NCI-H748 (cell line): ENCODE measurements around the gene PSMD7.
A peak's percentile ranks its signal among the peaks of the same experiment; 100 is the strongest.

Experiments
- DNase-seq: peaks from one replicate; lab custom pipeline; 2025; ENCODE audit not compliant: unreplicated experiment; lab: John Stamatoyannopoulos, UW

The PSMD7 gene

DNA sequence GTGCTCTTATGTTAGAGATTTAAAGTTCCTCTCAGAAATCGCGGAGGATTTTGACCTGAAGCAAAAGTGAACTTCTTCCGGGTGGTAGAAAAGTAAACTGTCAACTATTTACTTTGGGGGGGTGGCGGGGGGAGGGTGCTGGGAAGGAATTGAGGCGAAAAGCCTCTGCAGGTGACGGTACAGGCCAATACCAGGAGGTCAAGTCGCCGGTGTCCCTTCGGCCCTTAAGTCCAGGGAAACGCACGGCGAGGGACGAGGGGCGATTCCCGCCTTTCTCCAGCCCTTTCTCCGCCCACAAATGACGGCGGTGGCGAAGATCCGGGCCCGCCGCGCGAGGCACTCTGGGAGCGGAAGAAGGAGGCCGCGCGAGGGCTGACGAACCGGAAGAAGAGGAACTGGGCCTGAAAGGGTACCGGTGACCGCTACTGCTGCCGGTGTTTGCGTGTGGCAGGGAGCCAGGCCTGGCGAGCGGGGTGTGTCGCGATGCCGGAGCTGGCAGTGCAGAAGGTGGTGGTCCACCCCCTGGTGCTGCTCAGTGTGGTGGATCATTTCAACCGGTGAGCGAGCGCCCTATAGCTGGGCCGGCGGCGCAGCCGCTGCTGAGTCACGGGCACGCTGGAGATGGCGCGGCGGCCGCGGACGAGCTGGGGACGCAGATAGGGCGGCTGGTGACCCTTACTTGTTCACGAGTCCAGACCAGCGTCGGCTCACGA, at the start of gene PSMD7:
PSMD7 (plus strand) TSS at position 383 of the 713 bp plus-strand sequence; CDS start at position 484, 101 bp downstream.
- peak; percentile 91 for DNase-seq

DNA sequence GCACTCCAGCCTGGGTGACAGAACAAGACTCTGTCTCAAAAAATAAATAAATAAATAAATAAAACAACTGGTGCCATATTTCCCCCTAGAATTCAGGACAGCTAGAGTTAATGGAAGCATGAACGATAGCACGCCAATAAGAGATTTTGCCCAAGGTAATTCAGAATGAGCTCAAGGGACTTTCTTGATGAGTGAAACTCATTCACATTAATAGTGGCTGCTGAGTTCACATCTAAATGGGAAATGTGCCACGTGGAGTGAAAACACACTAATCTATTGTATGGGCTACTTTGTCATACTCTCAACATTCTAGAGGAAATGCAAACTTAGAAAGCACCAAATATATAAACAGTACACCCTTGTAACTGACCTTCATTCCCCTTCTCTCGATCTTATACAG, 47.4 kb upstream of the PSMD7 start:
- DNase-seq = peak; percentile 38

DNA sequence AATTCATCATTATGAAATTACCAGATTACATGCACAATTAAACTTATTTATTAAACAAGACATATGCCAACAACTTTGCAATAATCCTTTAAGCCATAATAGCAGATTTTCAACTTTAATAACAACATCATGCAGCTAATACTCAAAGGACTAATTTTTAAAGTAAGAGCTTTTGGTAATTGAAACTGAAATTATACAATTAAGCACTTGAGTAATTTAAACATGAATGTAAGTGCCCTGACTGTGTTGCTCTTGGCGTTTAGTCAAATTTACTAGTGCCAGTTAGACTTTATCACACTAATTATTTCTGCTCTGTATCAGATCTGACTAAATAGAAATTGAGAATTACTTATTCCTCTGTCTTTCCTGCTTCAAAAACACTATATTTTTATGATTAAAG, 46.8 kb upstream of the PSMD7 start:
- peak; percentile 57 for DNase-seq

DNA sequence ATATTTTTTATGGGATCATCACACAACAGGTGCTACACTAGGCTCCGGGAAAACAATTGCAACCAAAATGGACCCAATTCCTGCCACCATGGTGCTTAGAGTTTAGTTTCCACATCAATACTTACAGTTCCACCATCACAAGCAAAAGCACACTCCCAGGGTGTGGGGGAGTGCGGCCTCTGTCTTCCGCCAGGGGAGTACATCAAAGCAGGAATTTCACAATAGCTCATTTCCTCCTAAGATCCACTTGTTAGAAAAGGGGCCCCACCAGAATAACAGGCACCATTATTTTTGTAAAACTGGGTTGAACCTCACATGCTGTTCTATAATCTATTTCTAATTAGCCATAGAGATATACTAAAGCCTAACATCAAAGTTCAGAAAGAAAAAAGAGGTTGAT, 44.3 kb upstream of the PSMD7 start:
- DNase-seq = no peak

DNA sequence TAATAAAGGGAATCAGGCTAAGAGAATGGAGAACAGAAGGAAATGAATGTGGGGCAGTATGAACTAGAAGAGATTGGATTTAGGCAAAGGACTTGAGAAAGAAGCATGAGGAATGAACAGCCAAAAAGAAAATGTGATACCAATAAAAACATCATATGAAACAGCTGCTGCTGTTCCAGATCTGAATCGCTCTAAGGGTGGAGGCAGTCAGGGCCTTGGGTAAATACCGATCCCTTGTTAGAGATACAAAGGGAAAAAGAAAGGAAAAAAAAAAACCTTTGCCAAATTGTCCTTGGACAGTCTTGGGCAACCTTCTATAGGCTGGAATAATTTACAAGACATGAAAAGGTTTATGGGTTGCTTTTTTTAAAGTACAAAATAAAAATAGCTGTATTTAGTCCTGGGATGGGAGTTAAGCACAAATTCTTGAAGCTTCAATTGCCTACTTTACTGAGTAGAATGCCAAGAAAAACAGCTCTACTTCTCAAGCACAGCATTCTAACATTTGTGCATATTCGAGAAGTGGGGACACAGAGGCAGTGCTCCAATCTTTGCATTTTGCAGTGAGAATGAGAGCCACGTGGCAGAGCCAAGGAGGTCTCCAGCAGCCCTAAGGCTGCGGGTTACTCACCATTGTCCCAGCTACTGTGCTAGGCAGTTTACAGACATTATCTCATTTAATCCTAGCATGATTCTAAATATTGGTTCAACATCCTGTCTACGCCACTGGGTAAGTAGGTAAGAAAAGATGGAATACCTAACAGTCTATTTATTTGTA, 43.3 kb upstream of the PSMD7 start:
- DNase-seq = no peak

DNA sequence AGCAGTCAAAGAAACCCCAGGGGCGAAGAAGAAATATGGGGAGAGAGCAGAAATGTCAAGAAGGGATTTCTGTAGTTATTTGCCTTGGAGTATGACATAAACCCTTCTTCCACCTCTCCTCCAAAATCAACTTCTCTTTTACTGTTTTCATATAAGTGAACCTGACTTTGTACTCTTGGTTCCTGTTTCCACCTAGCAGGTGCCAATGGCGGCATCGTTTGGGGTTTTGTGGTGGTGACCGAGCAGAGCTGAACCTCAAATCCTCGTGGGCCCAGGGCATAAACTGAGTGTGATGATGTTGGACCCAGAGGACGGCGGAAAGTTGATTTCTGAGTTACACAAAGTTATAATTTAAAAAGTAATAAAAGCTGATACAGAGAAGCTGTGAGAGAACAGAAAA, 39.6 kb upstream of the PSMD7 start:
- DNase-seq = no peak

DNA sequence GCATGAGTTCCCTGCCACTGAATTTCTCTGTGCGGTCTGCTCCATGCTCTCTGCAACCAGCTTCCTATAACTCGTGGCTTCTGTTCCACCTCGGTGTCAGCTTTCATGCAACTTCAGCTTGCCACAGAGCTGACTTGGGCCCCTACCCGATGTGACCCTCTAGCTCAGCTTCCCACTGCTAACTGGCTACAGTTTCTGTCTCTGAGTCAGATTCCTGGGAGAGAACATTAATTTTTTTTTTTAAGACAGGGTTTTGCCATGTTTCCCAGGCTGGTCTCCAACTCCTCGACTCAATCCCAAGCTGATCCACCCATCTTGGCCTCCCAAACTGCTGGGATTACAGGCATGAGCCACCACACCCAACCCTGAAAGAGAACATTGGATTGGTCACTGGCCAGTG, 35.5 kb upstream of the PSMD7 start:
- no peak for DNase-seq

DNA sequence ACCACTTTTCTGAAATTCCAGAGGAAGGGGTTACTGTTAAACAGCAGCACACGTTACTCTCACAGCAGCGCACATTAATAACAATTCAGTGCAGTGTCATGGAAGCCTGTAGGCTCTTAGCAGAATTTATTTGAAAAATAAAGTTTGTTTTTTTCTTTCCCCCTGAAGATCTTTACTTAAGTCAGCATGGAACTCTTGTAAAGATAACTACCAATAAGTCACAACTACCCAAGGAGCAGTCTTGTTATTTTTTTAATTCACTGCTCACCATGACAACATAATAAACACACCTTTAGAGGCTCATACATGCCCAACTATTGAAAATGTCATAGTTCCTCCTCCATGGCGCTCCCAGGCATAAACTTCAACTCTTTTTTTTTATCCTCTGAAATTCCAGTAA, 31.8 kb upstream of the PSMD7 start:
- no peak for DNase-seq

DNA sequence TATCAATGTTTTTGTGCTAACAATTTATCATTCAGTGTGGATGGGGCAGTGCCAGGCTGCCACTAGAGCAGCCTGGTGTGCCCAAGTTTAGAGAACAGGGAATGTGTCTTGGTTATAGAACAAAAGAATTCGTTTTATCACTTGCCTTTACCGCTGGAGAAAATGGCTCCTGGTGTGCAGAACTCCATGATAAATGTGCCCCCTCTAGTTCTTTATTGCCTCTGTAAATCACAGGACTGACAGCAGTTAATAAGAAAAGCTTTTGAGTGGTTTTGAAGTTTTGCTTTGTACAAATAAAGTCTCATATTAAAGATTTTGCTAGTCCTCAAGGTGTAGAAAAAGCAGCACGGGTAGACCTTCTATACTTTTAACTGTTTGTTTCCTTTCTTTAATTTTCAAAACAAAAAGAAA, 28.2 kb upstream of the PSMD7 start:
- DNase-seq = peak; percentile 23

DNA sequence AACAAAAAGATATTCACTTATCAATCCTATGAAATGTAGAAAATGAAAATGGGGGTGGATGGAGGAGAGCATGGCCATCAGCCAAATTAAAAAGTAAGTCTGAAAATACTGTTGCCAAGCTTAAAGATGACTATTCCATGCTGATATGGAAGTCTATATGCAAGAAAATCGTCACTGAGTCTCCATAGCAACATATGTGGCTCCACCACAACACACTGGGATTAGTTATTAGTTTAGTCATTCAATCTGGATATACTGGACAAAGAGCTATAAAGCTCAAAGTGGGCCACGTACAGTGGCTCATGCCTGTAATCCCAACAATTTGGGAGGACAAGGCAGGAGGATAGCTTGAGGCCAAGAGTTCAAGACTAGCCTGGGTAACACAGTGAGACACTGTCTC, 24.7 kb upstream of the PSMD7 start:
- peak; percentile 3 for DNase-seq

DNA sequence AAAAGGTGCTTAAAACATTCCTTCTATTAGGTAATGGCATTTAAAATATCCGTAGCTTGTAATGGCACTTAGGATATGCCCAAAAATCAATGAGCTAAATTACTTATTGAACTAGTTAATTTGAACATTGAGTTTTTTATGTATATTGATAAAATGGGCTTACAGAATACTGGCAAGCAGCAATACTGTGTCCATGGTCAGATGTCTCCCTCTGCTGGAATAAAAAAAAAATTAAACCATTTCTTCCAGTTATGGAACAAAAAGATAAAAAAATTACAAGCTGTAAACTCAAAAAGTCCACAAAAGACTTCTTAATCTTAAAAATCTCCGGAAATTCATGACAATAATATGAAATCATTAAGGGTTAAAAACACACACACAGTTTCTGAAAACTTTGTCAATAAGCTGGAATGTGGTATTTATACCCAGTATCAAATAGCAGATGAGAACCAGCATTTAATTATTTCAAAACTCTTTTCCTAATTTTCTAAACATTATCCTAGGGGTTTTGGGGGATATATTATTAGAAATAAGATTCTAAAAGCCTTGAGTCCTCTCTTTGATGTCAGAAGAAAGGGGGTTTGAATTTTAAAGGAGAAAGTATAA, 21.5 kb upstream of the PSMD7 start:
- DNase-seq = peak; percentile 26

DNA sequence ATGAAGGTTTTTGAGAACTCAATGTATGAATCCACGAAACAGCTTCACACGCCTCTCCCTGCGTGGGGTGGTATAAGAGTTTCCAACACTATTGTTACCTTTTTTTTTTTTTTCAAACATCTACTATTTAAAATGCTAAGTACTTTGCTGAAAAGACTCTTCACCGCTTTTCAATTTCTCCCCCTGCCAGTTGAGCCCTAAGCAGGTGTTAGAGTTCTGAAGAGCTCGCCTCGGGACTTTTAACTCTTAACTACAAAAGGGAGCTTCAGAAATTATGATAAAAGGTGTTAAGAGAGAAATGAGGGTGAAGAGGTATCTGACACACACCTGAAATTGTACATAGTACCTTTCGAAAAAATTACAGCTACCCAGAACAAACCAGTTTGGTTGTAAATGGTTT, 20.9 kb upstream of the PSMD7 start:
- DNase-seq = no peak

DNA sequence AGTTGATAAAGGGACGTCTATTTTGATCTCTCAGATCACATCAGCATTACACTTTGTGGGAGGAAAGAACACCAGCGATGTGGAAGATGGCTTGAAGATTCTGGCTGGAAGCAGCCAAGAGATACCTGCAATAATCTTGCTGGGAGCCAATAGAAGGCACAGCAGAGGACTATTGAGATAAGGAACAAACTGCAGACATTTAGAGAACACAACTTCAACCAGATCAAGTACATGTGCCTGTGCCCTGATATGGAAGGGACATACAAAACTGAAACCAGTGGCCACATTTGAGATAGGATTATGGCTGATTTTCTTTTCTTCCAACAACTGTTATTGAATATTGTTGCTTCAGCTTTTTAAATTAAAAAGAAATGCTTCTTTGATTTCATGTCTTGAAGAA, 18.6 kb upstream of the PSMD7 start:
- no peak for DNase-seq

DNA sequence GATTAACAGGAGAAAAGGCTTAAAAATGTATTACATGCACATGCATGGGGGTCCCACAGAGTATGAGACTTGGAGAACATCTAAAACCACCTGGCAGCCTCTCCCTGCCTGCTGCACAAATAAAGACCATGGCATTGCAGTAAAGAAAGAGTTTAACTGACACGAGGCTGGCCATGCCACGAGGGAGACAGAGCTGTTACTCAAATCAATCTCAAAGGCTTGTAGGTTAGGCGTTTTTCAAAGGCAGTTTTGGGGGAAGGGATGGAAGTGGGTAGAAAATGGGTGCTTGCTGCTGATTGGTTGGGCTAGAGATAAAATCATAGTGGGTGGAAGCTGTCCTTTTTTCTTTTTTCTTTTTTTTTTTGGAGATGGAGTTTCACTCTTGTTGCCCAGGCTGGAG, 17.3 kb upstream of the PSMD7 start:
- DNase-seq = no peak

DNA sequence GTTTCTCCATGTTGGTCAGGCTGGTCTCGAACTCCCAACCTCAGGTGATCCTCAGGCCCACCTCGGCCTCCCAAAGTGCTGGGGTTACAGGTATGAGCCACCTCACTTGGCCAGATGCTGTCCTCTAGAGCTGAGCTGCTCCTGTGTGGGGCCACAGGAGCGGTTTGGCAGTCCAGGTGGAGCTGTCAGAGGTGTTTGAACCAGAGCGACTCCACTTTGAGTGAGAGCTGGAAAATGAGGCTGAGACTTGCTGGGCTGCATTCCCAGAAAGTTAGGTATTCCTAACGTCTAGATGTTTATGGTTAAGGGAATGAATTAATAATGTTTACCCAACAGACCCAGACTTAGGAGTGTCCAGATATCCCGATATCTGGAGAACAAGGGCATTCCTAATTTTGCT, 16.8 kb upstream of the PSMD7 start:
- DNase-seq = no peak

DNA sequence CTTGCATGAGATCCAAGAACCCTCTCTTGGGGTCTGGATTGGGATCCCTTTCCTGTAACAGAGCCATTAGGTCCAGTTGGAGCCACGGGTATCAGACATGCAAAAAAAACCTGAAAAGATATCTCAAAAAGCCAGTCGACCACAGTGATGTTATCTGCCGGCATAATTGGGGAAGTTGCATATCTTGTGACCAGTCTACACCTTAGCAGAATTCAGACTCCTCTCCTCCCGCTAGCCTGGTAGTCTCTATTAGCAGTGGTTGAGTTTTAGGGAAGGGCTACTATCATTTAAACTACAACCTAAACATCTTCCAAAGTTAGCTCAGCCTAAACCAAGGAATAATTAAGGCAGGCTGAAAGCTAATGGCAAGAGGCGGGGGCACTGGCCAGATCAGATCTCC, 16.2 kb upstream of the PSMD7 start:
- no peak for DNase-seq

DNA sequence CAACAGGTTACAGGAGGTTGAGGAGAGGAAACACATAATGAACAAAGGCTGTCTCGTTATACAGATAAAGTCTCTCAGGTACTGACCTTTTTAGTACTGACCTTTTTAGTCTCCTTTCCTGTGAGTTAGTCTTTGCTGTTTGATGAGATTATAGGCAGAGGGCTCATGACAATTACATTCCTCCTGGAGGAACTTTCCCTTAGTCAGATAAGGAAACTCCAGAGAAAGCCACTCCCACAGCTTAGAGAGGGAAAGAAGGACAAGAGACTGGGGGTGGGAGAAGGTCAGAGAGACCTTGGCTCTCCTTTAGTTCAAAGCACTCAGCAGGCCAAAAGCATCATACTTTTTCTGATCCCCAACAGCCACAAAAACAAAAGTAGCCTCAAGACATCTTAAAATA, 15.3 kb upstream of the PSMD7 start:
- DNase-seq = no peak

DNA sequence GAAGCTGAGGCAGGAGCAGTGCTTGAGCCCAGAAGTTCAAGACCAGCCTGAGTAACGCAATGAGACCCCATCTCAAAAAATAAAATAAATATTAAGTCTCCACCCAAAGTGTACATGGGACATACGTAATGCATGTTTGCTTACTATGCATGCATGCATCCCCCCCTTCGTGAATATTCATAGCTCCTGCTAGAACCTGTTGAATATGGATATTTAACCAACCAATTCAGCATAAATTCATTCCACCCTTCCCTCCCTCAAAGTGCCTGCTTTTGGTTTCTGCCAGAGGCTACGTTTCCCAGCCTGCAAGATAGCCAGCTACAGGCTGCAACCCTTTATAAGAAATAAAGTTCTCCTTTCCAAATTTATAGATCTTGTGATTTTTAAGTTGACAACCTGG, 12.9 kb upstream of the PSMD7 start:
- no peak for DNase-seq

DNA sequence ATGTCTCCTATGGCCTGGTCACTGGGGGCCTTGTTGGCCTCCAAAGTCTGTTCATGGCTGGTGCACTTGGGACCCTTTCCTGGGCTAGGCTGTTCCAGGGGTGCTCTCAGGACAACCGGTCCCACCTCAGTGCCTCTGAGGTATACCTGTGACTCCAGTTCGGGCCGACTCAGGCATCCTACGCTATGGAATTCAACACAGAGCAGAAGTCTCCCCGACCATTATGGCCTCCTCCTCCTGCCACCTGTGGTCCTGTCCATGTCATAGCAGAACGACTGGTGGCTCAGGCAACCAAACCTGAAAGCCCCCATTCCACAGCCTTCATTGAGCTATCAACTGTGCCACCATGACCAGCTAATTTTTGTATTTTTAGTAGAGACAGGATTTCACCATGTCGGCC, 8.5 kb upstream of the PSMD7 start:
- no peak for DNase-seq

DNA sequence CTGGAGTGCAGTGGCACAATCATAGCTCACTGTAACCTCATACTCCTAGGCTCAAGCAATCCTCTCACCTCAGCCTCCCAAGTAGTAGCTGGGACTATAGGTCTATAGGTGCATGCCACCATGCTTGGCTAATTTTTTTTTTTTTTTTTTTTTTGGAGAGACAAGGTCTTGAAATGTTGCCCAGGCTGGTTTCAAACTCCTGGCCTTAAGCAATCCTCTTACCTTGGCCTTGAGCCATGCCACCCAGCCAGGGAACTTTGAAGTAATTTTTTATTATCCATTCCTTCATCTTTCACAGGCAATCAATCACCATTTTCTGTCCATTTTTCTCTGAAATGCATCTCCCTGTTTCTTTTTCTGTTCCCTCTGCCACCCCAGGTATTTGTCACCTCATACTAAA, 6.3 kb upstream of the PSMD7 start:
- DNase-seq = no peak

DNA sequence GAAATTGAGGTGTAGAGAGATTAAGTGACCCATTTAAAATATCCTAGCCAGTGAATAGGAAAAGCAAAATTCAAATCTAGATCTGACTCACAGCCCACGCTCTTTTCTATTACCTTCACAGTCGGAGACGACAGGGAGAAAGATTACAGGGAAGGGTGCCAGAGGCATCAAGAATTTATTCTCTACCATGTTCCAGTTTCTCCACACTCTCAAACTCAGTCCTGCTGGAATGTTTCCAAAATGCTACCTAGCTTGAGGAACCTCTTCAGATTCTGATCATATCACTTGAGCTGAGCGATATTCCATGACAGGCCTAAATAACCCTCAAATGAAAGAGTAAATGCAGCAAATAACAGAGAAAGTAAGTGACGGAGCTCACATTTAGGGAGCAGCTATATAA, 5.4 kb upstream of the PSMD7 start:
- no peak for DNase-seq

DNA sequence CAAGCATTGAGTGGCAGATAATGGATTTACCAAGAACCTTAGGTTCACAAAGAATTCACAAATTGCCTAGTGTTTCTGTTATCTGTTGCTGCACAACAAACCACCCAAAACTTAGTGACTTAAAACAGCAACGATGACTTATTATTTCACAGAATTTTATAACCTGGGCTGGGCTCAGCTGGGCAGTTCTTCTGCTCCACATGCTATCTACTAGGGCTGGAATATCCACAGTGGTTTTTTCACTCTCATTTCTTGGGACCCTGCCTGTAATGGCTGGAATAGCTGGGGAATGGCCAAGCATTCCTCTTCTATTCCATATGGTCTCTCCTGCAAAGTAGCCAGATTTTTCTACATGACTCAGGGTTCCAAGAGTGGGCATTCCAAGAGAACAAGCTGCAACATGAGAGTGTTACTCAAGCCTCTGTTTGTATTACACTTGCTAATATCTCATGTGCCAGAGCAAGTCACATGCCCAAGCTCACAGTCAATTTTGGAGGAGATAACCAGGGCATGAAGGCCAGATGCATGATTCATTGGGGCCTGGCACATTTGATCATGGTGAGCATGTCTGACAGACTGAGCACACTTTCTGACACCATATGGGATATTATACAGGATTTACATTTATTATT, 4.9 kb upstream of the PSMD7 start:
- no peak for DNase-seq
